GM12878 (cell line): Measurements from ENCODE around the gene ISY1. TPM values are rescaled to one million over a fixed set of nuclear protein-coding genes. Genes with fewer than 3 reads are reported as not detected.

Experiments used
- ATAC-seq: fragments of 200-7000 bp; cut with Tn5 transposase; 3 replicates; pipeline ENCODE4 v1.9.1; 2020; ENCODE audit warnings: mild to moderate bottlenecking, moderate library complexity
- BruUV-seq: library from RNA; stranded (reverse); fragments of 400-500 nt; replicated peaks from 2 replicates; lab custom pipeline; 2021; lab: Mats Ljungman, UMichigan
- CTCF ChIA-PET: fragments of 300-600 bp; sonication (Branson Sonifier 250); formaldehyde crosslinking; extraction: SDS; loops from one replicate; lab custom pipeline; 2021; ENCODE audit warnings: inconsistent platforms; lab: Yijun Ruan, JAX
- POLR2A ChIA-PET: fragments of 350-600 bp; formaldehyde crosslinking; extraction: SDS; loops from one replicate; lab custom pipeline; 2021; ENCODE audit warnings: inconsistent platforms; lab: Charles Lee
- RAD21 ChIA-PET: fragments of 300-600 bp; sonication (Branson Sonifier 250); formaldehyde crosslinking; loops from one replicate; lab custom pipeline; 2023; ENCODE audit warnings: antibody characterized with exemption; ENCODE audit not compliant: unreplicated experiment; lab: Charles Lee
- SMC1A ChIA-PET: fragments of 300-600 bp; sonication (Branson Sonifier 250); formaldehyde crosslinking; loops from one replicate; lab custom pipeline; 2023; ENCODE audit not compliant: unreplicated experiment, uncharacterized antibody; lab: Charles Lee
- DNase-seq: peaks from one replicate; pipeline ENCODE4 v3.0.0-alpha.2; 2011; ENCODE audit warnings: low read depth, low spot score
- FAIRE-seq: peaks from 3 replicates; lab custom pipeline; 2011; peaks lifted over from hg19 to GRCh38; lab: Jason Lieb, UNC
- H2AFZ ChIP-seq: 2 replicates; pipeline ENCODE4 v1.6.0; 2011; ENCODE audit warnings: low read depth, low read length, control low read depth; ENCODE audit not compliant: control insufficient read depth
- H3K27ac ChIP-seq: 2 replicates; pipeline ENCODE4 v1.5.1; 2011; ENCODE audit warnings: control low read depth; ENCODE audit not compliant: control insufficient read depth, insufficient read depth
- H3K27me3 ChIP-seq, 2 experiments: replicated peaks in 1 of 2; 2 replicates each; pipeline versions ENCODE4 v1.6.0 to v1.6.1; 2011; ENCODE audit warnings: low read length in 1 of 2; ENCODE audit not compliant: control insufficient read depth in 2 of 2, insufficient read depth in 2 of 2
- H3K36me3 ChIP-seq, 2 experiments: 2 replicates each; pipeline ENCODE4 v1.5.1; 2011; ENCODE audit warnings: low read length in 1 of 2; ENCODE audit not compliant: control insufficient read depth in 2 of 2, insufficient read depth in 2 of 2
- H3K4me1 ChIP-seq: 2 replicates; pipeline ENCODE4 v1.6.1; 2011; ENCODE audit warnings: mild to moderate bottlenecking, low read length, moderate library complexity, mixed read lengths; ENCODE audit not compliant: control insufficient read depth, insufficient read depth
- H3K4me2 ChIP-seq: 2 replicates; pipeline ENCODE4 v1.6.0; 2011; ENCODE audit warnings: control low read depth; ENCODE audit not compliant: control insufficient read depth, insufficient read depth
- H3K4me3 ChIP-seq: fragments of 200-600 bp; sonication (generic); 2 replicates; pipeline ENCODE4 v1.5.1; 2016
- H3K79me2 ChIP-seq: 2 replicates; pipeline ENCODE4 v1.6.0; 2011; ENCODE audit warnings: low read length; ENCODE audit not compliant: control insufficient read depth, insufficient read depth
- H3K9ac ChIP-seq: 2 replicates; pipeline ENCODE4 v1.8.0; 2011; ENCODE audit warnings: low read length, control low read depth, mixed read lengths; ENCODE audit not compliant: control insufficient read depth, insufficient read depth
- H3K9me3 ChIP-seq: replicated peaks from 3 replicates; pipeline ENCODE4 v1.5.1; 2011; ENCODE audit warnings: mild to moderate bottlenecking, low read length; ENCODE audit not compliant: control insufficient read depth, insufficient read depth
- H4K20me1 ChIP-seq: 2 replicates; pipeline ENCODE4 v1.6.0; 2011; ENCODE audit not compliant: control insufficient read depth, insufficient read depth
- BHLHE40 ChIP-seq, 2 experiments: fragments of 450-650 bp in 1 of 2; IDR thresholded peaks; 2 replicates each; pipeline ENCODE4 v1.6.1; 2011 to 2017; ENCODE audit warnings: low read depth in 2 of 2, borderline replicate concordance in 1 of 2, improper control_type of control experiment in 1 of 2, low read length in 1 of 2, mild to moderate bottlenecking in 1 of 2
- CBX5 ChIP-seq: sonication (generic); IDR thresholded peaks from 2 replicates; pipeline ENCODE4 v1.6.1; 2016; ENCODE audit warnings: low read depth, moderate library complexity, mild to moderate bottlenecking, inconsistent platforms
- GABPA ChIP-seq: IDR thresholded peaks from 2 replicates; pipeline ENCODE4 v1.6.1; 2014; ENCODE audit warnings: antibody characterized with exemption, low read depth, mild to moderate bottlenecking, inconsistent platforms
- HDAC2 ChIP-seq: fragments of 200-600 bp; sonication (generic); IDR thresholded peaks from 2 replicates; pipeline ENCODE4 v1.6.1; 2017
- HDAC6 ChIP-seq: fragments of 200-600 bp; sonication (generic); IDR thresholded peaks from one replicate; pipeline ENCODE4 v1.8.0; 2017; ENCODE audit warnings: antibody characterized with exemption; ENCODE audit not compliant: unreplicated experiment
- MAX ChIP-seq: IDR thresholded peaks from 2 replicates; pipeline ENCODE4 v1.6.1; 2012; ENCODE audit warnings: low read depth, low read length, improper control_type of control experiment
- MXI1 ChIP-seq: fragments of 150-350 bp; IDR thresholded peaks from 2 replicates; pipeline ENCODE4 v1.6.1; 2011; ENCODE audit warnings: low read depth, mild to moderate bottlenecking, inconsistent platforms, low read length, improper control_type of control experiment
- PML ChIP-seq: IDR thresholded peaks from 2 replicates; pipeline ENCODE4 v1.6.1; 2012; ENCODE audit warnings: low read length, inconsistent platforms
- SUZ12 ChIP-seq: fragments of 200-600 bp; sonication (generic); IDR thresholded peaks from one replicate; pipeline ENCODE4 v1.6.1; 2018; ENCODE audit warnings: antibody characterized with exemption, mild to moderate bottlenecking; ENCODE audit not compliant: unreplicated experiment
- USF1 ChIP-seq: IDR thresholded peaks from 2 replicates; pipeline ENCODE4 v1.6.1; 2011; ENCODE audit warnings: borderline replicate concordance, low read depth, mild to moderate bottlenecking, moderate library complexity, mixed read lengths, low read length; ENCODE audit not compliant: insufficient read depth; ENCODE audit errors: extremely low read length
- YBX1 ChIP-seq: fragments of 450-650 bp; IDR thresholded peaks from 2 replicates; pipeline ENCODE4 v1.6.1; 2016; ENCODE audit warnings: antibody characterized with exemption
- ZBED1 ChIP-seq: IDR thresholded peaks from 2 replicates; pipeline ENCODE4 v1.6.1; 2016; ENCODE audit warnings: borderline replicate concordance
- ZNF384 ChIP-seq: IDR thresholded peaks from 2 replicates; pipeline ENCODE4 v1.6.1; 2012; ENCODE audit warnings: low read depth, mild to moderate bottlenecking, low read length, improper control_type of control experiment, borderline replicate concordance
- ZSCAN29 ChIP-seq: fragments of 450-650 bp; IDR thresholded peaks from 2 replicates; pipeline ENCODE4 v1.6.1; 2017; ENCODE audit warnings: mild to moderate bottlenecking, moderate library complexity
- WGBS: methylation state at CpG from one replicate; pipeline ENCODE4 v1.1.6; 2016; ENCODE audit warnings: low lambda C conversion rate; ENCODE audit not compliant: insufficient replicate concordance, insufficient coverage; ENCODE audit errors: missing lambda C conversion rate; 5-methylcytosine and 5-hydroxymethylcytosine counted together
- in situ Hi-C: fragments of 300-500 bp; cut with MboI; formaldehyde crosslinking; loops from 9 replicates; pipeline ENCODE4 v1.14.3; 2018; ENCODE audit warnings: mixed read lengths
- intact Hi-C: fragments of 100-400 bp; cut with micrococcal nuclease; formaldehyde crosslinking; loops from one replicate; pipeline ENCODE4 v1.14.2; 2022; ENCODE audit not compliant: unreplicated experiment
- polyA plus RNA-seq, 11 experiments: library from polyadenylated mRNA; depleted of rRNA in 4 of 11; unstranded in 6 of 11; stranded (reverse) in 5 of 11; fragments of >200 nt; fragmentation: Nextera tagmentation in 4 of 11; fragmentation: Illumina TruSeq in 1 of 11; extraction: Ambion mirVana in 4 of 11; extraction: Trizol in 1 of 11; gene quantifications; 1 replicate in 1 of 11; 2 replicates in 10 of 11; pipeline versions ENCODE4 v1.2.1 to v1.2.3, GENCODE V29; 2011 to 2016; ENCODE audit warnings: inconsistent platforms in 2 of 11, missing spikeins in 2 of 11, low read depth in 1 of 11
- total RNA-seq, 4 experiments: library from RNA; depleted of rRNA in 3 of 4; stranded (reverse); fragments of >200 nt in 3 of 4; fragmentation: Illumina TruSeq in 1 of 4; extraction: Trizol in 1 of 4; gene quantifications; 2 replicates each; pipeline versions ENCODE4 v1.2.1 to v1.2.3, GENCODE V29; 2013 to 2021

ISY1 gene
- total and polyA plus RNA-seq, 10 of the 15 experiments (the other 5 are each of a cell fraction or from before 2014, with no cell fraction given): 28.3 to 72.2 (median 44.7) TPM

DNA sequence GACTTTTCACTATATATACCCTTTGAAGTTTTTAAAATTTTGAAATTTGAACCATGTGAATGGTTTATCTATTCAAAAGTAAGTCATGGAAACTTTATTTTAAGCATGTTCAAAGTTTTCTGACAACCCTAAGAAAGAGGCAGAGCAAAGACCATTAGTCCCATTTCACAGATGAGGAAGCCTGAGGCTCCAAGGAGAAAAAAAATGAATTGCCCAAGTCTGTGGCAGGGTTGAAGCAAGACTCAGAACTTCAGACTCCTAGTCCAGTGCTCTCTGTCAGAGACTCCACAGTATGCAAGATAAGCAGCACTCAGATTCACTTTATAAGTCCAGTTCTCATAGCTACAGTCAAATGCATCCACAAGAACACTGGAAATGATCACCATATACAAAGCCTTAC lies 43.7 kb downstream of the ISY1 start:
- in situ Hi-C loops: no loop called here
- SMC1A ChIA-PET: interaction anchor here (1.8 kb wide), 1 partner anchor 15 kb away, joined by 5 read pairs; no protein-coding TSS in a partner anchor
- 0 out of 4 replicates have a peak, but pooled peaks cover 0 to 3% of the 10 kb centered on the region in 2 experiments for H3K36me3 ChIP-seq
- DNase-seq: no peak
- H4K20me1 ChIP-seq: no peaks in the 10 kb centered on the region
- POLR2A ChIA-PET: no interaction called here
- H3K4me2 ChIP-seq: no peak overlapping the region
- intact Hi-C loops: no loop called here
- no peak for ATAC-seq
- peaks cover 24% of the 10 kb centered on the region for H3K79me2 ChIP-seq
- H3K4me1 ChIP-seq: peaks cover 12% of the 10 kb centered on the region
- no peak overlapping the region for H3K9ac ChIP-seq
- no peak overlapping the region for H2AFZ ChIP-seq
- CTCF ChIA-PET: interaction anchor here (1.4 to 1.6 kb wide), 2 partner anchors 129 to 499 kb away, joined by 4 to 6 read pairs; no protein-coding TSS in a partner anchor
- no peaks in the 10 kb centered on the region for H3K9me3 ChIP-seq
- RAD21 ChIA-PET: interaction anchor here (0.6 kb wide), 1 partner anchor 64 kb away, joined by 4 read pairs; no protein-coding TSS in a partner anchor
- no peaks in the 10 kb centered on the region for H3K27me3 ChIP-seq
- no peak overlapping the region for H3K4me3 ChIP-seq
- H3K27ac ChIP-seq: no peak overlapping the region
- TF ChIP-seq PML (no peak), MXI1 (no peak)
- no peak for FAIRE-seq
- no TSS peak for BruUV-seq

- Histone ChIP-seq H3K27me3 (no peaks in the 10 kb centered on the region), H4K20me1 (no peaks in the 10 kb centered on the region), H3K36me3 (0 out of 4 replicates have a peak, but pooled peaks cover 0 to 3% of the 10 kb centered on the region in 2 experiments), H3K4me3 (no peak overlapping the region), H3K4me1 (peaks cover 12% of the 10 kb centered on the region), H3K4me2 (no peak overlapping the region), H3K27ac (no peak overlapping the region), H3K9me3 (no peaks in the 10 kb centered on the region), H3K9ac (no peak overlapping the region), H3K79me2 (peaks cover 24% of the 10 kb centered on the region), H2AFZ (no peak overlapping the region)
- 58% methylated on average over 5 of the region's 5 CpGs for WGBS
- no TSS peak for BruUV-seq
- SMC1A ChIA-PET: interaction anchor here (1.8 kb wide), 1 partner anchor 15 kb away, joined by 5 read pairs; no protein-coding TSS in a partner anchor
- in situ Hi-C loops: no loop called here
- no peak for FAIRE-seq
- CTCF ChIA-PET: interaction anchor here (1.5 kb wide), 1 partner anchor 63 kb away, joined by 4 read pairs; no protein-coding TSS in a partner anchor
- DNase-seq: no peak
- ATAC-seq: no peak
- intact Hi-C loops: no loop called here
- POLR2A ChIA-PET: interaction anchor here (0.6 kb wide), 1 partner anchor 502 kb away, joined by 3 read pairs; no protein-coding TSS in a partner anchor
- RAD21 ChIA-PET: no interaction called here
- TF ChIP-seq HDAC6 (no peak), CBX5 (no peak), USF1 (no peak), YBX1 (no peak), ZNF384 (no peak), HDAC2 (no peak), GABPA (no peak), SUZ12 (no peak), BHLHE40 (IDR thresholded peaks at IDR 0.05; ENCODE audit: borderline replicate concordance in 1 of 2, low read depth in 2 of 2, low read length in 1 of 2) (no peak), ZBED1 (no peak), ZSCAN29 (no peak), MAX (no peak)
Observed at GRCh38 chr3:129116482-129116946, 44.3 kb downstream of the ISY1 start.
